DMS53 treated with DMSO at 0.1 percent for 48 hours (cell line): Measurements from ENCODE around the gene NHERF1.

Experiments
- DNase-seq: peaks from one replicate; lab custom pipeline; 2025; ENCODE audit not compliant: unreplicated experiment; lab: John Stamatoyannopoulos, UW

NHERF1 gene

DNA sequence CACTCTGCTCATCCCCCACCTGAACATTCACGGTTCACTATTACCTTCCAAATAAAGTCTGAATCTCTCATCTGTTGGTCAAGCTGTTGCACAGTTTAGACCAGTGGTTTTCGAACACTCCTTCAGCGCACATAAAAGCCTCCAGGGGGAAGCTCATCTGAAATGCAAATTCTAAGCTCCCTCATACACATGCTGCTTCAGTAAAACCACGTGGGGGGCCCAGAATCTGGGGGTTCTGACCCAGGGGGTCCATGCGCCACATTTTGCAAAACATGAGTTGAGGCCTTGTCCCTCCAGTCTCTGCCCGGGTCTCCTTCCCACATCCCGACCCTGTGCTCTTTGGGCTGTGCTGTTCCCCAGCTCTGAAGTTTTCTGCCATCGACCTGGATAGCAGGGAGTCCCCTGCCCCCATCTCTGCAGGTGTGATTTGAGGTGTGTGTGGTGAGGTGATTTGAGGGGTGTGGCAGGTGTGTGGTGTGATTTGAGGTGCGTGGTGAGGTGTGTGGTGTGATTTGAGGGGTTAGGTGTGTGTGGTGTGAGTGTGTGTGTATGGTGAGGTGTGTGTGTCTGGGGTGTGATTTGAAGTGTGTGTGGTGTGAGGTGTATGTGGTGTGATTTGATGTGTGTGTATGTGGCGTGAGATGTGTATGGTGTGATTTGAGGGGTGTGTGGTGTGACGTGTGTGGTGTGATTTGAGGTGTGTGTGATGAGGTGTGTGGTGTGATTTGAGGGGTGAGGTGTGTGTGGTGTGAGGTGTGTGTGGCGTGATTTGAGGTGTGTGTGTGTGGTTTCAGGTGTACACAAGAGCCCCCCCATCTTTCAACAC is 16.2 kb upstream of the NHERF1 start:
- no peak for DNase-seq

DNA sequence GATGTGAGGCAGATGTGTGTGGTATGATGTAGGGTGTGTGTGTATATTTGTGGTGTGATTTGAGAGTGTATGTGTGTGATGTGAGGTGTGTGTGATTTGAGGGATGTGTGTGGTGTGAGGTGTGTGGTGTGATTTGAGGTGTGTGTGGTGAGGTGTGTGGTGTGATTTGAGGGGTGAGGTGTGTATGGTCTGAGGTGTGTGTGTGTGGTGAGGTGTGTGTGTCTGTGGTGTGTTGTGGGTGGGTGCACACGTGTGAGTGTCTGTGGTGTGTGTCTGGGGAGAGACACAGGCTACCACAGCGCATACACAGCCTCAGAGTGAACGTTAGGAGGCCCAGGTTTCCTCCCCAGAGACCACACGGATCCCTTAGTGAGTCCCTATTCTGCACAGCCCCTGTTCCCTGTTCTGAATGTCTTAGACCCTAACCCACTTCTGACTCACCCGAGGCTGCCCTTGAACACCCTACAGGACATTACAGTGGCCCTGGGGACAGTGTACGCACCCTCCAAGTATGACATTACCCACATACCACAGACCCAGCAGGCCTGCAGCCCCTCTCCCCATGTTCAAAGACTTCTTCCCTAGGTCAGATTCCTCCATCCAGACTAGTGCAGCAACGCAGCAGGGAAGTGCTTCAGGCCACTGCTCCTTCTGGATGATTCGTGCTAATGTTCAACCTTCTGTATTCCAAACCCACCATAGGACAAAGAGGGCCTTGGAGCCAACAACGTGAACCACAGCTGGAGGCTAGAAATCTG is 14.9 kb upstream of the NHERF1 start:
- DNase-seq, result no peak

DNA sequence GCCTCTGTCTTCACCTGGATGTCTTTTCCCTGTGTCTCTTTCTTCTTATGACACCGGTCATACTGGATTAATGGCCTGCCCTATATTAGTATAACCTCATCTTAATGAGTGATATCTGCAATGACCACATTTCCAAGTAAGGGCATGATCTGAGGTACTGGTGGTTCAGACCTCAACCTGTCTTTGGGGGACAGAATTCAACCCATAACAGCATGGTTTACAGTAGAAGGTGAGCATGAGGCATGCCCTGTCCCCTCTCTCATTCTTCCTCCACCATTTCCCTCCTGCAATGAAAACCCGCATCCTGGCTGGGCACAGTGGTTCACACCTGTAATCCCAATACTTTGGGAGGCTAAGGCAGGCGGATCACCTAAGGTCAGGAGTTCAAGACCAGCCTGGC is 14.2 kb upstream of the NHERF1 start:
- DNase-seq, result no peak

DNA sequence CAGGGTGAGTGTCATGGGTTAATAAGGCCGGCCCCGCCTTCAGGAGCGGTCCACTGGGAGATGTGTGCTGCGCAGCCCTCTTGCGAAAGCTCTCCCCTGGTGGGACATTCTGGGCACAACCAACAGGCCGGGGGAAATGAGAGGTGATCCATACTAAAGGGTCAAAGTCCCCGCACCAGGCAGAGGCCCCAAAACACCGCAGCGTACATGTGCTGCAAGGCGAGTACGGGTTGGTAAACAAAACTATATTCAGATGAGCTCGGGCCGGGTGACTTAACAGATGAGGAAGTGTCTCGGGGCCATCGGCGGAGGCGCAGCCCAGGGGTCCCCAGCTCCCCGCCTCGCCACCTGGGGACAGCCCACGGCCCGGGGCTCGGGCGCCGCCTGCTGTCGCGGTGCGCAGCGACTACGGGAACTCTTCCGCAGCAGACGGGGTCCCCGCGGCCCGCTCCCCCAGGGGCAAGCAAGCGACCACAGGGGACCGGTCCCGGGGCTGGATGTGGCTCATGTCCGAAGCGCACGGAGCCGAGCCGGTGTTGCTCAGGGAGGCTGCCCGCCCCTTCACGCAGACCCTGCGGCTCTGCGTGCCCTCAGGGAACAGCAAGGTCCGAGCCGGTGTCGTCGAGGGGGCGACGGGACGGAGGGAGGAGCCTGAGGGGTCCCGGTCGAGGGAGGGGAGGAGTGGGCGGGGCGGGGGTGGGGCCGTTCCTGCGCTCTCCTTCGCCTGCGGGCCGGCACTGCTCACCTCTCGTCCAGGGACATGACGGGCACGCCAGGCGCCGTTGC is 11.7 kb upstream of the NHERF1 start, which contains the start of gene RAB37:
TSS of gene RAB37 (plus strand) at position 744 of the 786 bp plus-strand sequence. CDS start at position 761, 17 bp downstream.
- peak; percentile 60 for DNase-seq

DNA sequence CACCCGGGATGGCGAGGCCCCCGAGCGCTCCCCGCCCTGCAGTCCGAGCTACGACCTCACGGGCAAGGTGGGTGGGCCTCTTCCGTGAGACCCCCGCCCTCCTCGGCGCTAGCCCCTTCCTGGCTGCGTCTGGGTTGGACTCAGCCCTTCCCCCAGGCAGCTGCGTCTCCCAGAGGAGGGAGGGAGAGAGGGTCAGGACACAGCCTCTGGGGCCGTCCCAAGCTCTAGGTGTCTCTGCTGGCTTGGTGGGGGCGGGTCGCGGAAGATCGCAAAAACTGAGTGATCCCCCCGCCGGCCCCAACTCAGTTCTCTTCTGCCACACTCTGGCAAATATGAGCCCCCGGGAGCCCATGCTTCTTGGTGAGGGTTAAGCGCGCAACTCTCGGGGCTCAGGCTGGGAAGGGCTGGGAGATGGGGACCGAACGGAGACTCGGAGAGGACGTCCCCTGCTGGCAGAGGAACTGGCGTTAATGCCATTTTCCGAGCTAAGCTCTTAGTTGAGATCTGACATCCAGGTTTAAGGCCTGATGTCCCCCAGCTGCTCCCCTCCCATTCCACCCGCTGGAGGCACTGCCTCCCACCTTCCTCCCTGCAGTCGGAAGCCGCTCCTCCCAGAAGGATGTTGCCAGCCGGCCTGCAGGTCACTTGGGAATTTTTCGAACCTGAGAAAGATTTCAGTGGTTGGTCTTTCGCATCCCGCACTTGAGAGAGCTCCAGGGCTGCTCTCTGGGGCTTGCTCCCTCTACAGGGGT is 11.0 kb upstream of the NHERF1 start:
- DNase-seq, result peak; percentile 45

DNA sequence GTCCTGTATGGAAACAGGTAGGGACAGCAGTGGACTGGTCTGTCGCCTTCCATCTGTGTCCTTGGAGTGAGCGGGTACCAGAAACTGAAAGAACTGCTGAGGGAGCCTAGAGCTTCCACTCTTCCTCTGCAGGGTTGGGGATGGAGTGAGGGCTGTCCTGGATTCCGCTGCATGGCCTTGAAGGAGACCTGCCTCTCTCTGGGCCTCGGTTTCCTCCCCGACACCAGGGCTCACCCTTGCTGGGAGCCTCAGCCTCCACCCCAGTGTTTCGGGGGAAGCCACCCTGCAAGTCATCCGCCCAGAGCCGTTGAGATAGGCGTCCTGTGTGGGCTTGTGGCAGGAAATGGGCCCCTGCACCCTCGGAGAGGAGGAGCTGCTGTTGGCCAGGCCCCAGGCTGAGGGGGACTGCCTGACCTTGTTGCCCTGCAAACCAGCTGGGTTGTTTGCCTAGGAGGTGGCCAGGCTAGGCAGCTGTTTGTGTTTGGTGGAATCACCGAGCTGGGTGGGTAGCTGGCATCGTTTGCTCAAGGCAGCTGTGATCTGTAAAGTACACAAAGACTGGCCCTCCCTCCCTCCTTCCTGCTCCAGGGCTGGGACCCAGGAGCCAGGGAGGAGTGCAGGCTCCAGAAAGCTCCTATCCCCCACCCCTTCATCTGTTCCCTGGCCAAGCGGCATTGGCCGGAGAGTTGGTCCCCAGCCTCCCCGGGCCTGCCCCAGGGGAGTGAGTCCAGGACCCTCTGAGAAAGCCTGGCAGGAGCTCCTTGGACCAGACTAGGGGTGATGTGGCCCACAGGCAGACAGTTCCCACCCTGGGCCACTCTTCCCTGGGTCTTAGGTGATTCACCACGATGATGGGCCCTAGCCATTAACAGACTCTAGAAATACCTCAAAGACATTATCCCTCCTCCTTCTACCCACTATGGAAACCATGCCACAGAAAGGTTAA is 10.1 kb upstream of the NHERF1 start:
- peak; percentile 72 for DNase-seq

DNA sequence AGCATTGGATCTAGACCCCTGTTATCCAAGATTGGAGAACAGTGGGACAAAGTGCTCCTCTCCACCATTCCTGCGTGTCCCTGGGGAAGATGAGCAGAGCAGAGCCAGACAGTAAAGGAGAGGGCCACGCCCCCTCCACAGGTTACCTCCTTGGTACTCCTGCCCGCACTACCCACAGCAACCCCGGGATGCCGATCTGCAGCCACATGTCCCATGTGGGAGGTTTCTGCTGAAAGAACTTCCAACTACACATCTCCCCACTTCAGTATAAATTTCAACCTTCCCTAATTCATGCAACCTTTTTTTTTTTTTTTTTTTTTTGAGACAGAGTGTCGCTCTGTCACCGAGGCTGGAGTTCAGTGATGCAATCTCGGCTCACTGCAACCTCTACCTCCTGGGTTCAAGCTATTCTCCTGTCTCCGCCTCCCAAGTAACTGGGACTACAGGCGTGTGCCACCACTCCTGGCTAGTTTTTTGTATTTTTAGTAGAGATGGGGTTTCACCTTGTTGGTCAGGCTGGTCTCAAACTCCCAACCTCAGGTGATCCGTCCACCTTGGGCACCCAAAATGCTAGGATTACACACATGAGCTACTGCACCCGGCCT is 9.1 kb upstream of the NHERF1 start:
- no peak for DNase-seq

DNA sequence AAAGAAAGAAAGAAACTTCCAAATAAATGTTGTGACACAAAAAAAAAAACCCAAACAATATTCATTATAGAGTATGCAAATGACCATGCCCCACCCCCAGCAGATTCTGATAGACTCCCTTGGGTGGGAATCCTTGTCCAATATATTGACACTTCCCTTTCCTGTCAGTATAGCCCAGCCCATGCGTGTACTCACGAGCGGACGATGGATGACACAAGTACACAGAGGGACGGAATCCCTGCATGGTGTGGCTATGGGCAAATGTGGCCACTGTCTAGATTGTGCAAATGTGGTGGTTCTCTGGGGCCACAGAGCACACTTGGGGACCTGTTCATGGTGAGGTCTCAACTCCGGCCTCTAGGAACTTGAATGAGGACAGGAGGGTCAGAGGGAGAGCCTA is 8.3 kb upstream of the NHERF1 start:
- no peak for DNase-seq

DNA sequence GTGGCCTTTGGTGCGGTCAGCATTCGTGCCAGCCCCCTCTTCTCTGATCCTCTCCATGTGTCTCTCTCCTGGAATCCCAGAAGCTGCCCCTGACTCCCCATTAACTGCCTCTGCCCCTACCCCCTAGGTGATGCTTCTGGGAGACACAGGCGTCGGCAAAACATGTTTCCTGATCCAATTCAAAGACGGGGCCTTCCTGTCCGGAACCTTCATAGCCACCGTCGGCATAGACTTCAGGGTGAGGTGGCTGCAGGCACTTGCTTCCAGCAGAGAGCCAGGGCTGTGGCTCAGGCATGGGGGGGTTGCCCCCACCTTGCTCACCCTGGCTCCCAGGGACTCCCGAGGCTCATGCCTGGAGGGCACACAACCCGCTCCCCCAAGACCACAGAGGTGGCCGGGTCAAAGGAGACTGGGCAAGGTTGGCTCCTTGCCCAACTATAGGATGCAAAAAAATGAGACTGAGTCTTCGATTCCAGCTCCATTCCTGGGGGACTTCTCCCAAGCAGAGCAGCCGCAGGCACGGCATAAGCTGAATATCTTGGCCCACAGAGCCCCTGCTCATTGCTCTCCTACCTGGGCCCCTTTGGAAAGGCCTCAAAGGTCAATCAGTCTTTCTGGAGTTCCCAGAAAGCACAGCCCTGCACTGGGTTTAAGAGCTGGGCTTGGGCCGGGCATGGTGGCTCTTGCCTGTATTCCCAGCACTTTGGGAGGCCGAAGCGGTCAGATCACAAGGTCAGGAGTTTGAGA is 7.6 kb upstream of the NHERF1 start:
- DNase-seq, result no peak

DNA sequence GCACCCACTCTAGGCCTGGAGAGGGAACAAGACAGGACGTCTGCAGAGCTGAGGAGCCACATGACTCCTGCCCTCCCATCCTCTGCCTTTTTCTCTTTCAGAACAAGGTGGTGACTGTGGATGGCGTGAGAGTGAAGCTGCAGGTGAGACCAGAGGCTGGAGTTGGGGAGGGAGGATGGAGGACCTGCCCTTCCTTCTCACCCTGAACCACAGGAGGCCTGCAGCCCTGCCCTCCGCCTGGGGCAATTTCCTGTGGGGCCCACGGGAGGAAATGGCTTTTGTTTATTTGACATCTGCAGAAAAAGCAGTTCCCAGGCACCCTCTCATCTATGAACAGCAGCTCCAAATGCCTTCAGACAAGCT is 6.3 kb upstream of the NHERF1 start:
- peak; percentile 59 for DNase-seq

DNA sequence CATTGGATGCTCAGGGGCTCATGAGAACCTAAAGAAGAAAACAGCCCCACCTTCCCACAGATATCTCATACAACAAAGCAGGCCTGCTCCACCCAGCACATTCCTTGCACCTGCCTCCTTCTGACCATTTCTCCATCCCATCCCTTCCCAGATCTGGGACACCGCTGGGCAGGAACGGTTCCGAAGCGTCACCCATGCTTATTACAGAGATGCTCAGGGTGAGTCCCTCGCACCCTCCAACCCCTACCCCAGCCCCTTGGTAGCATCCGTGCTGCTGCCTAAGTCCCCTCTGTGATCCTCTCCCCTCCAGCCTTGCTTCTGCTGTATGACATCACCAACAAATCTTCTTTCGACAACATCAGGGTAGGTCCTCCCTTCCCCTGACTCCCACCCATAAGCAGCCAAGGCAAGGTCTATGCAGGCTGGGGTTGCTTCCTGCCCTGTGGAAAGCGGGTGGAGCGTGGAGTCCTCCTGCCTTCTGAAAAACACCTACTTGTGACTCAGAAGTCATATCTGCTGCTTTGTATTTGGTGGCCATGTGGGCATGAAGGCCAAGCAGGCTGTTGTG is 5.4 kb upstream of the NHERF1 start:
- DNase-seq, result no peak

DNA sequence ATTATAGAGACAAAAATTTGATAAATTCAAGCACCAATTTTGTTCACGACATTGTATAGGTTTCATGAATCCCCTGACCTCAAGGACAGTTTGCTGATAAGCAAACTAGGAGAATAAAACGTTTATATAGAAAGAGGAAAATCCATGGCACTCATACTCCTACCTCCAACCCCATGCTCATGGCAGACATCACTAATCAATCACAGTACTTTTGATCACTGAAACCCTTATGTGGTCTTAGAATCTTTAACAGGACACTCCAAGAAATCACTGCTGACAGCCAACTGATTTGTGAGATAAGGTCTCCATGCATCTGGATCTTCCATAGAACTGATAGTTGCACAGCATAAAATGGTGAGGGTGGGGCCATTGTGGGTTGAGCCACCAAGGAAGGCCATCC is 4.7 kb upstream of the NHERF1 start:
- no peak for DNase-seq

DNA sequence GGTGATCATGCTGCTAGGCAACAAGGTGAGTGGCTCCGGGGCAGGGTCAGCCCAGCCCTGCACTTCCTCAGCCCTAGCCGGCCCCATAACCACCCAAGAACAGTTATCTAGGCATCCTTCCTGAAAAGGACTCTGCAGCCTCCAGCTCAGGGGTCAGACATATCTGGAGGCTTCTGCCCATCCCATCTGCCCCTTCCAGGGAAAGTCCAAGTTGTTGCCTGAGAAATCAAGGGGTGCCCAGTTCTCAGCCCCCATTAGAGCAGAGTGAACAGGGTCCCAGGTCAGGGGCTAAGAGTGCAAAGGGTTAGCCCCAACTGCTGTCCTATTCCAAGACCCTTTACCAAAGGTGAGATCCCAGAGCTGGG is 4.1 kb upstream of the NHERF1 start:
- DNase-seq, result no peak

DNA sequence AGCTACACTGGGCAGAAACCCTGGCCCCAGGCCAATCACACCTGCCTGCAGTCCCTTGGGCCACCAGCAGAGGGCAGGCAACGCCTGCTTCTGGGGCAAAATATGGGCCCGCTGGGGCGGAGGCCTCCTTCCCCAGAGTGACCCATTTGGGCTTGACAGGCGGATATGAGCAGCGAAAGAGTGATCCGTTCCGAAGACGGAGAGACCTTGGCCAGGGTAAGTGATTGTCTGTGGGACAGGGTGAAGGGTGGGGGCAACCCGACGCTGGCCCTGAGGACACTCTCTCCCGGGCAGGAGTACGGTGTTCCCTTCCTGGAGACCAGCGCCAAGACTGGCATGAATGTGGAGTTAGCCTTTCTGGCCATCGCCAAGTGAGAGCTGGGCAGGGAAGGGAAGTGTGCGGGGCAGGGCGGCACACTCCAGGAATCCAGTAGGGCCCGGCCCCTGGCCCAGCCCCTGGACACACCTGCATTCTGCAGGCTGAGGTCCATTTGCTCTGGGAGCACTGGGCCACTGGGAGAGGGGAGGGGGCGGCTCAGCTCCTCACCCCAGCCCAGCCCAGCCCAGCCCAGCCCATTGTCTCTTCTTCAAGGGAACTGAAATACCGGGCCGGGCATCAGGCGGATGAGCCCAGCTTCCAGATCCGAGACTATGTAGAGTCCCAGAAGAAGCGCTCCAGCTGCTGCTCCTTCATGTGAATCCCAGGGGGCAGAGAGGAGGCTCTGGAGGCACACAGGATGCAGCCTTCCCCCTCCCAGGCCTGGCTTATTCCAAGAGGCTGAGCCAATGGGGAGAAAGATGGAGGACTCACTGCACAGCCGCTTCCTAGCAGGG is 3.5 kb upstream of the NHERF1 start:
- DNase-seq, result peak; percentile 60

DNA sequence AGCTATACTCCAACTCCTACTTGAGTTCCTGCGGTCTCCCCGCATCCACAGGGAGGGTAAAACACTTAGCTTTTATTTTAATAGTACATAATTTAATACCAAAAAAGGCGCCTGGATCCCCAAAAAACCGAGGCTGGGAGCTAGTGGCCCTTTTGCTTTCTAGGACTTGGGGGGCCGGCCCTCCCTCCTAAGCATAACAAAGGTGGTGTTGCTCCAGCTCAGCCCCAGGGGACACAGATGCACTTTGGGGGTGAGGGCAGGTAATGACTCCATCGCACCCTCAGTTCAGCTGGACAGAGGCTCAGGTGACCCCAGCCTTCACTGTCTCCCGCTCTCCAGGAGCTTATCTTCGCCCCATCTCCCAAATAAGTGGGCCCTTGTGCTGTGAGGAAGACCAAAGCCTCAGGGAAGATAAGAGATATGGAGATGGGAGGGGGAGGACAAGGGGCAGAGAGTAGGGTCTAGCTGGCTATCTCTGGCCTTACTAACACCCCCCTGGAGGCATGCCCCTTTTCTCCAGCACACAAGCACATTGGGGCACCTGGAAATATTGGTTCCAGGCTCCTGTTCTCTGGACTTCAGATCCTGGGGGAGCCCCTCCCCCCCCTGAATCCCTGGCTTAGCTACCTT is 2.8 kb upstream of the NHERF1 start:
- DNase-seq, result no peak

DNA sequence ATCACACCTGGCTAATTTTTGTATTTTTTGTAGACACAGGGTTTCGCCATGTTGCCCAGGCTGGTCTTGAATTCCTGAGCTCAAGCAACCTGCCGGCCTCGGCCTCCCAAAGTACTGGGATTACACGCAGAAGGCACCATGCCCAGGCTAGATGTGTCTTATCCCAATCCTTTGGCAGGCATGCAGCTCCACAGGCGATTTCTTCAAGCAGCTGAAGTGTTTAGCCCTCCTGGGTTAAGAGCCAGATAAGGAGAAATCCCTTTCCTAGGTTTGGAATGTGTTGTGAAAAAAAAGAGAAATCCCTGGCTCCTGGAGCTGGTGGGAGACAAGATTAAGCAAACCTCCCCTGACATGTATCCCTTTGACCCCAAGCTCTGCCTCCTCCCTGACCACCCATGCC is 2.1 kb upstream of the NHERF1 start:
- no peak for DNase-seq

DNA sequence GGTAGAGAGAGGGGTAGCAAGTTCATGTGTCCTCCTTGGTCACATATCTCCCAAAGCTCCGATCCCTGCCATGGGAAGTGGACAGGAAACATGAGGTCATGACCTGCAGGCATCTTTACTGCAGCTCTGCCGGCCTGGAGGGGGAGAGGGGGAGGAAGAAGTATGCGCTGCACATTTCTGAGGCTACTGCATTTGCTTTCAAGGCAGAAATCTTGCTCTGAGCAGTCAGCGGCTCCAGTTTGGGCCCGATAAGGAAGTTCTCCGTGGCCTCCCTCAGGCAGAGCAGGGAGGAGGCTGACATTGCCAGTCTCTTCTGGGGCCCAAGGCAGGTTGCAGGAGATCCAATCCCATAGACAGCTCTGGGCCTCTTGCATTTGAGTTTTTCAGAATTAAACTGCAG is 1.5 kb upstream of the NHERF1 start:
- no peak for DNase-seq
